PFSK-1 (cell line): Measurements from ENCODE around the gene OR6X1.

Experiments used
- FOXP2 ChIP-seq: optimal IDR thresholded peaks from 2 replicates; pipeline ENCODE3; 2011; ENCODE audit warnings: borderline replicate concordance, control low read depth, inconsistent platforms; ENCODE audit not compliant: insufficient read depth; ENCODE audit errors: extremely low read length, extremely low read depth
- POLR2AphosphoS5 ChIP-seq: IDR thresholded peaks from 2 replicates; pipeline ENCODE4 v1.6.1; 2012; ENCODE audit warnings: low read depth, mild to moderate bottlenecking, control low read depth, low read length, moderate library complexity
- REST ChIP-seq, 2 experiments: IDR thresholded peaks; 2 replicates each; pipeline versions ENCODE4 v1.6.1 to v1.8.0; 2011 to 2012; ENCODE audit warnings: low read depth in 2 of 2, low read length in 2 of 2, control low read depth in 1 of 2, inconsistent platforms in 1 of 2, mild to moderate bottlenecking in 1 of 2, moderate library complexity in 1 of 2; ENCODE audit not compliant: insufficient read depth in 1 of 2
- SIN3A ChIP-seq: IDR thresholded peaks from 2 replicates; pipeline ENCODE4 v1.6.1; 2012; ENCODE audit warnings: mild to moderate bottlenecking, low read length, moderate library complexity, borderline replicate concordance; ENCODE audit not compliant: insufficient read depth
- TAF1 ChIP-seq: IDR thresholded peaks from 2 replicates; pipeline ENCODE4 v1.6.1; 2012; ENCODE audit warnings: low read length, control low read depth, borderline replicate concordance; ENCODE audit not compliant: insufficient read depth

Gene OR6X1

GRCh38 chr11:123755813-123756212 lies 1.5 kb upstream of the OR6X1 start:
- no peak for TF ChIP-seq FOXP2
- no peak for TF ChIP-seq REST (IDR thresholded peaks at IDR 0.05; ENCODE audit: insufficient read depth in 1 of 2, low read depth in 2 of 2, low read length in 2 of 2)
- no peak for TF ChIP-seq SIN3A

- no peak for TF ChIP-seq FOXP2
- no peak for TF ChIP-seq SIN3A
- TF ChIP-seq REST (IDR thresholded peaks at IDR 0.05; ENCODE audit: insufficient read depth in 1 of 2, low read depth in 2 of 2, low read length in 2 of 2), result no peak
- TF ChIP-seq TAF1, result no peak
- TF ChIP-seq POLR2AphosphoS5, result no peak
Observed at GRCh38 chr11:123755344-123755743, 1.0 kb upstream of the OR6X1 start.

- TF ChIP-seq POLR2AphosphoS5 (no peak), SIN3A (no peak), FOXP2 (no peak), REST (IDR thresholded peaks at IDR 0.05; ENCODE audit: insufficient read depth in 1 of 2, low read depth in 2 of 2, low read length in 2 of 2) (no peak), TAF1 (no peak)
Observed at GRCh38 chr11:123753110-123753509, 1.2 kb downstream of the OR6X1 start.

- TF ChIP-seq TAF1, result no peak
- TF ChIP-seq POLR2AphosphoS5, result no peak
- no peak for TF ChIP-seq SIN3A
- no peak for TF ChIP-seq REST (IDR thresholded peaks at IDR 0.05; ENCODE audit: insufficient read depth in 1 of 2, low read depth in 2 of 2, low read length in 2 of 2)
- no peak for TF ChIP-seq FOXP2
Observed at GRCh38 chr11:123751781-123752180, 2.5 kb downstream of the OR6X1 start.

- TF ChIP-seq POLR2AphosphoS5, result no peak
- no peak for TF ChIP-seq SIN3A
- TF ChIP-seq FOXP2, result no peak
Observed at GRCh38 chr11:123745764-123746451, 8.4 kb downstream of the OR6X1 start.
